Astrocyte (in vitro differentiated cells and primary cell): Measurements from ENCODE around the gene CFTR. TPM values are rescaled to one million over a fixed set of nuclear protein-coding genes. Genes with fewer than 3 reads are reported as not detected.
A peak's percentile ranks its signal among the peaks of the same experiment; 100 is the strongest.

Experiments used
- DNase-seq: peaks from one replicate; pipeline ENCODE4 v3.0.0-alpha.2; 2010; ENCODE audit warnings: low read depth
- FAIRE-seq: peaks from 2 replicates; lab custom pipeline; 2011; peaks lifted over from hg19 to GRCh38; lab: Jason Lieb, UNC
- H2AFZ ChIP-seq: 2 replicates; pipeline ENCODE4 v1.6.0; 2012; ENCODE audit warnings: low read depth, low read length, inconsistent platforms
- H3K27ac ChIP-seq: 2 replicates; pipeline ENCODE4 v1.5.1; 2011; ENCODE audit warnings: low read depth, low read length, inconsistent platforms
- H3K27me3 ChIP-seq: 2 replicates; pipeline ENCODE4 v1.6.0; 2011; ENCODE audit warnings: low read length, inconsistent platforms; ENCODE audit not compliant: insufficient read depth
- H3K36me3 ChIP-seq: 2 replicates; pipeline ENCODE4 v1.5.1; 2011; ENCODE audit warnings: low read length, inconsistent platforms; ENCODE audit not compliant: insufficient read depth
- H3K4me1 ChIP-seq: 2 replicates; pipeline ENCODE4 v1.5.1; 2011; ENCODE audit warnings: low read length, inconsistent platforms; ENCODE audit not compliant: insufficient read depth
- H3K4me2 ChIP-seq: 2 replicates; pipeline ENCODE4 v1.6.0; 2012; ENCODE audit warnings: low read length, inconsistent platforms
- H3K4me3 ChIP-seq: 2 replicates; pipeline ENCODE4 v1.5.1; 2011; ENCODE audit warnings: low read depth, mild to moderate bottlenecking, low read length, inconsistent platforms; ENCODE audit not compliant: insufficient read depth
- H3K79me2 ChIP-seq: 2 replicates; pipeline ENCODE4 v1.6.0; 2012; ENCODE audit warnings: mild to moderate bottlenecking, low read length, inconsistent platforms; ENCODE audit not compliant: insufficient read depth
- H3K9ac ChIP-seq: 2 replicates; pipeline ENCODE4 v1.6.0; 2012; ENCODE audit warnings: mild to moderate bottlenecking, low read length, inconsistent platforms
- H3K9me3 ChIP-seq: 2 replicates; pipeline ENCODE4 v1.5.1; 2012; ENCODE audit warnings: low read depth, mild to moderate bottlenecking, low read length, inconsistent platforms; ENCODE audit not compliant: insufficient read depth
- H4K20me1 ChIP-seq: 2 replicates; pipeline ENCODE4 v1.6.0; 2012; ENCODE audit warnings: low read length, inconsistent platforms; ENCODE audit not compliant: insufficient read depth
- H3K27ac Mint-ChIP-seq: one replicate; pipeline ENCODE4 v1.8.0; 2021; ENCODE audit warnings: mild to moderate bottlenecking, mixed read lengths; ENCODE audit not compliant: unreplicated experiment
- H3K27me3 Mint-ChIP-seq: one replicate; pipeline ENCODE4 v1.8.0; 2021; ENCODE audit warnings: low read depth, mixed read lengths; ENCODE audit not compliant: unreplicated experiment
- H3K36me3 Mint-ChIP-seq: one replicate; pipeline ENCODE4 v1.8.0; 2021; ENCODE audit warnings: low read depth, mixed read lengths; ENCODE audit not compliant: unreplicated experiment
- H3K4me1 Mint-ChIP-seq: one replicate; pipeline ENCODE4 v1.8.0; 2021; ENCODE audit warnings: low read depth, mixed read lengths; ENCODE audit not compliant: unreplicated experiment
- H3K4me3 Mint-ChIP-seq: one replicate; pipeline ENCODE4 v1.8.0; 2021; ENCODE audit warnings: mild to moderate bottlenecking, moderate library complexity, mixed read lengths; ENCODE audit not compliant: unreplicated experiment
- H3K9me3 Mint-ChIP-seq: one replicate; pipeline ENCODE4 v1.8.0; 2021; ENCODE audit warnings: mild to moderate bottlenecking, mixed read lengths; ENCODE audit not compliant: unreplicated experiment
- EZH2 ChIP-seq: IDR thresholded peaks from 2 replicates; pipeline ENCODE4 v1.6.1; 2012; ENCODE audit warnings: mild to moderate bottlenecking, low read length, inconsistent platforms; ENCODE audit not compliant: insufficient read depth
- total RNA-seq: library from RNA; stranded (reverse); gene quantifications from 2 replicates; pipeline ENCODE4 v1.2.1, GENCODE V29; 2021
- TF ChIP-seq, protein P1 (sequence below): IDR thresholded peaks from 2 replicates; pipeline ENCODE4 v1.5.1; 2011; ENCODE audit warnings: low read depth, mild to moderate bottlenecking, inconsistent platforms, low read length, moderate library complexity; ENCODE audit not compliant: insufficient read depth

CFTR gene
- total RNA-seq, 1 donor from 2014 or later = 2.5 TPM

DNA sequence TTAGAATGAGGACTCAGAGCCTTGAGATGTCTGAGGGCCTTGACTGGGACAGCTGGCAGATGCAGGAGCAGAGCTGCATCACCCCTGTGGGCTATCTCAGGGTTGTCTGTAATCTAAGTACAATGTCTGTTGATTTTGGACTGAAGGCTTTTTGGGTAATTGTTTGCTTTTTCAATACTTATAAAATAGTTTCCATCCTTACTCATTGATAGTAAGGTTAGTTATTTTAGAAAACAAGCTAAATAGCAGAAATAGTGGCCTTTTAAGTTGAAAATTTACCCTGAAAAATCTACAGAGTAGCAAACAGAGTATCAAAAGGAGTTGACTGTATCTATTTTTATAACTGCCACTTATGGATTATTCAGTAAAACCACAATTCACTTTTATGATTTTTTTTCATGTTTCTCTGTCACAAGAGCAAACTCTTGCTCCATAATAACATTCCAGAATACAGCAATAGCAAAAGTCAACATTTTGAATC lies 179.7 kb downstream of the CFTR start:
- H3K4me3 ChIP-seq = no peak overlapping the region
- H3K9ac ChIP-seq = no peak overlapping the region
- no peak overlapping the region for H3K27ac ChIP-seq
- no peaks in the 10 kb centered on the region for H4K20me1 ChIP-seq
- FAIRE-seq (no peak), DNase-seq (peak; percentile 44)
- no peak overlapping the region for H2AFZ ChIP-seq
- no peaks in the 10 kb centered on the region for H3K9me3 ChIP-seq
- no peaks in the 10 kb centered on the region for H3K79me2 ChIP-seq
- H3K27ac Mint-ChIP-seq = no peak overlapping the region
- H3K27me3 Mint-ChIP-seq = no peaks in the 10 kb centered on the region
- no peaks in the 10 kb centered on the region for H3K36me3 ChIP-seq
- peaks cover 5% of the 10 kb centered on the region for H3K4me1 Mint-ChIP-seq
- no peaks in the 10 kb centered on the region for H3K9me3 Mint-ChIP-seq
- no peaks in the 10 kb centered on the region for H3K36me3 Mint-ChIP-seq
- no peak overlapping the region for H3K4me3 Mint-ChIP-seq
- H3K4me1 ChIP-seq = no peaks in the 10 kb centered on the region
- H3K4me2 ChIP-seq = no peak overlapping the region
- TF ChIP-seq, protein P1, sequence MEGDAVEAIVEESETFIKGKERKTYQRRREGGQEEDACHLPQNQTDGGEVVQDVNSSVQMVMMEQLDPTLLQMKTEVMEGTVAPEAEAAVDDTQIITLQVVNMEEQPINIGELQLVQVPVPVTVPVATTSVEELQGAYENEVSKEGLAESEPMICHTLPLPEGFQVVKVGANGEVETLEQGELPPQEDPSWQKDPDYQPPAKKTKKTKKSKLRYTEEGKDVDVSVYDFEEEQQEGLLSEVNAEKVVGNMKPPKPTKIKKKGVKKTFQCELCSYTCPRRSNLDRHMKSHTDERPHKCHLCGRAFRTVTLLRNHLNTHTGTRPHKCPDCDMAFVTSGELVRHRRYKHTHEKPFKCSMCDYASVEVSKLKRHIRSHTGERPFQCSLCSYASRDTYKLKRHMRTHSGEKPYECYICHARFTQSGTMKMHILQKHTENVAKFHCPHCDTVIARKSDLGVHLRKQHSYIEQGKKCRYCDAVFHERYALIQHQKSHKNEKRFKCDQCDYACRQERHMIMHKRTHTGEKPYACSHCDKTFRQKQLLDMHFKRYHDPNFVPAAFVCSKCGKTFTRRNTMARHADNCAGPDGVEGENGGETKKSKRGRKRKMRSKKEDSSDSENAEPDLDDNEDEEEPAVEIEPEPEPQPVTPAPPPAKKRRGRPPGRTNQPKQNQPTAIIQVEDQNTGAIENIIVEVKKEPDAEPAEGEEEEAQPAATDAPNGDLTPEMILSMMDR = no peak
- no peak for TF ChIP-seq EZH2
- no peaks in the 10 kb centered on the region for H3K27me3 ChIP-seq

- Histone ChIP-seq H3K79me2 (no peaks in the 10 kb centered on the region), H3K4me2 (no peak overlapping the region), H3K27me3 (no peaks in the 10 kb centered on the region), H4K20me1 (no peaks in the 10 kb centered on the region), H3K27ac (no peak overlapping the region), H3K4me3 (no peak overlapping the region), H2AFZ (no peak overlapping the region), H3K9ac (no peak overlapping the region), H3K36me3 (no peaks in the 10 kb centered on the region), H3K9me3 (no peaks in the 10 kb centered on the region), H3K4me1 (peaks cover 11% of the 10 kb centered on the region)
- Mint-ChIP-seq H3K36me3 (no peaks in the 10 kb centered on the region), H3K4me3 (no peak overlapping the region), H3K4me1 (peaks cover 19% of the 10 kb centered on the region), H3K27me3 (no peaks in the 10 kb centered on the region), H3K9me3 (no peaks in the 10 kb centered on the region), H3K27ac (no peak overlapping the region)
- no peak for TF ChIP-seq EZH2
- TF ChIP-seq, protein P1 = no peak
- FAIRE-seq = no peak
- DNase-seq = no peak
Measured at GRCh38 chr7:117661328-117661727, 181.5 kb downstream of the CFTR start.

GRCh38 chr7:117664047-117664446 lies 184.2 kb downstream of the CFTR start:
- no peaks in the 10 kb centered on the region for H3K36me3 ChIP-seq
- FAIRE-seq = no peak
- DNase-seq = no peak
- no peak overlapping the region for H3K4me3 Mint-ChIP-seq
- no peaks in the 10 kb centered on the region for H3K27me3 Mint-ChIP-seq
- H3K4me3 ChIP-seq = no peak overlapping the region
- H3K27ac Mint-ChIP-seq = no peak overlapping the region
- no peak overlapping the region for H2AFZ ChIP-seq
- H3K4me2 ChIP-seq = no peak overlapping the region
- H3K9me3 Mint-ChIP-seq = no peaks in the 10 kb centered on the region
- no peak overlapping the region for H3K27ac ChIP-seq
- H3K4me1 ChIP-seq = peaks cover 19% of the 10 kb centered on the region
- TF ChIP-seq EZH2 = no peak
- TF ChIP-seq, protein P1 = no peak
- H3K9ac ChIP-seq = no peak overlapping the region
- peaks cover 35% of the 10 kb centered on the region for H3K4me1 Mint-ChIP-seq
- no peaks in the 10 kb centered on the region for H3K36me3 Mint-ChIP-seq
- H4K20me1 ChIP-seq = no peaks in the 10 kb centered on the region
- H3K79me2 ChIP-seq = no peaks in the 10 kb centered on the region
- no peaks in the 10 kb centered on the region for H3K9me3 ChIP-seq
- no peaks in the 10 kb centered on the region for H3K27me3 ChIP-seq
